SK-N-MC (cell line): ENCODE results near the gene TOR3A.

ENCODE experiments used
- EZH2 ChIP-seq: fragments of 200-600 bp; sonication (generic); IDR thresholded peaks from one replicate; pipeline ENCODE4 v1.6.1; 2017; ENCODE audit warnings: antibody characterized with exemption
- FOXP2 ChIP-seq: optimal IDR thresholded peaks from 2 replicates; pipeline ENCODE3; 2011; ENCODE audit warnings: mild to moderate bottlenecking, moderate library complexity; ENCODE audit not compliant: insufficient read depth; ENCODE audit errors: extremely low read length, control extremely low read depth
- POLR2AphosphoS5 ChIP-seq: IDR thresholded peaks from 2 replicates; pipeline ENCODE4 v1.6.1; 2012; ENCODE audit warnings: mild to moderate bottlenecking, low read depth, low read length, borderline replicate concordance

DNA sequence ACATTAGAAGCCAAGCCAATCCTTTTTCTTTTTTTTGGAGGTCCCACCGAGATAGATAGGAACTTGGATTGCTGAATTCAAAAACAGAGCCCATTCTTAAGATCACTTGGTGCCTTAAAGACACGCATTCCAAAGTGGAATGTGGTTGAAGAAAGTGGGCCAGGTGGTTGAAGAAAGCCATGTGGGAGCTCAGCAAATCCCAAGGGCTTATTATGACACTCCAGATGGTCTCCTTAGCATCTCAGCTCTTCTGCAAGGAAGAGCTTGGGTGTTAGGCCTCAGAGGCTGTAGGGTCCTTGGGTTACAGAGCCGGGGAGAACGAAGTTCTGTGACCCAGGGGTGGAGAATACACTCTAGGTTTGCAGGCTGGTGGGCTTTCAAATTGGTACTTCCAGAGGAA is 13.5 kb downstream of the TOR3A start:
- TF ChIP-seq POLR2AphosphoS5 (no peak), EZH2 (no peak), FOXP2 (no peak)
